Measurements from ENCODE around the gene NUDCD3.

Gene NUDCD3

GRCh38 chr7:44366986-44367385, 123.5 kb downstream of the NUDCD3 start:
- H3K4me3 ChIP-seq (ENCODE audit: low read length), result no peak overlapping the region
- no peak overlapping the region for H2AFZ ChIP-seq (ENCODE audit: low read length)
- peaks cover 8% of the 10 kb centered on the region for H3K4me1 ChIP-seq (ENCODE audit: low read length)
- H3F3A ChIP-seq (ENCODE audit: insufficient read depth, low read length), result no peaks in the 10 kb centered on the region
- no peaks in the 10 kb centered on the region for H4K20me1 ChIP-seq (ENCODE audit: insufficient read depth, low read length)
- no peaks in the 10 kb centered on the region for H3K36me3 ChIP-seq (replicated peaks; ENCODE audit: insufficient read depth, low read length)
- no peak overlapping the region for H3K4me2 ChIP-seq (ENCODE audit: low read depth, low read length)
- DNase-seq, result no peak
- H3K9me3 ChIP-seq (replicated peaks; ENCODE audit: insufficient read depth, low read length), result no peaks in the 10 kb centered on the region
- H3K27ac ChIP-seq (ENCODE audit: low read length), result no peak overlapping the region
- no peak overlapping the region for H3K9ac ChIP-seq (ENCODE audit: low read length)
- H3K9me2 ChIP-seq (replicated peaks; ENCODE audit: insufficient read depth, low read length), result no peaks in the 10 kb centered on the region
- no peak for TF ChIP-seq CTCF (IDR thresholded peaks at IDR 0.05; ENCODE audit: low read length)
- TF ChIP-seq EZH2phosphoT487 (IDR thresholded peaks at IDR 0.05; ENCODE audit: low read length), result no peak
- no peak for TF ChIP-seq EZH2 (optimal IDR thresholded peaks at IDR 0.05; ENCODE audit: low read depth, low read length)
- no peaks in the 10 kb centered on the region for H3K79me2 ChIP-seq (ENCODE audit: low read length)
- no peaks in the 10 kb centered on the region for H3K27me3 ChIP-seq (replicated peaks; ENCODE audit: insufficient read depth, low read length)

- no peaks in the 10 kb centered on the region for H3K79me2 ChIP-seq (ENCODE audit: low read length)
- H3K9ac ChIP-seq (ENCODE audit: low read length), result no peak overlapping the region
- no peaks in the 10 kb centered on the region for H4K20me1 ChIP-seq (ENCODE audit: insufficient read depth, low read length)
- H3K4me1 ChIP-seq (ENCODE audit: low read length), result no peaks in the 10 kb centered on the region
- H3K9me3 ChIP-seq (replicated peaks; ENCODE audit: insufficient read depth, low read length), result no peaks in the 10 kb centered on the region
- H3K27me3 ChIP-seq (replicated peaks; ENCODE audit: insufficient read depth, low read length), result no peaks in the 10 kb centered on the region
- H3K36me3 ChIP-seq (replicated peaks; ENCODE audit: insufficient read depth, low read length), result no peaks in the 10 kb centered on the region
- no peak for DNase-seq
- no peaks in the 10 kb centered on the region for H3K9me2 ChIP-seq (replicated peaks; ENCODE audit: insufficient read depth, low read length)
- H3F3A ChIP-seq (ENCODE audit: insufficient read depth, low read length), result no peaks in the 10 kb centered on the region
- no peak overlapping the region for H3K4me2 ChIP-seq (ENCODE audit: low read depth, low read length)
- no peak overlapping the region for H3K27ac ChIP-seq (ENCODE audit: low read length)
- no peak overlapping the region for H3K4me3 ChIP-seq (ENCODE audit: low read length)
- TF ChIP-seq EZH2phosphoT487 (IDR thresholded peaks at IDR 0.05; ENCODE audit: low read length), result no peak
- no peak for TF ChIP-seq EZH2 (optimal IDR thresholded peaks at IDR 0.05; ENCODE audit: low read depth, low read length)
- no peak for TF ChIP-seq CTCF (IDR thresholded peaks at IDR 0.05; ENCODE audit: low read length)
- no peak overlapping the region for H2AFZ ChIP-seq (ENCODE audit: low read length)
These were observed 136.8 kb downstream of the NUDCD3 start for GRCh38 chr7:44353668-44354067.

DNA sequence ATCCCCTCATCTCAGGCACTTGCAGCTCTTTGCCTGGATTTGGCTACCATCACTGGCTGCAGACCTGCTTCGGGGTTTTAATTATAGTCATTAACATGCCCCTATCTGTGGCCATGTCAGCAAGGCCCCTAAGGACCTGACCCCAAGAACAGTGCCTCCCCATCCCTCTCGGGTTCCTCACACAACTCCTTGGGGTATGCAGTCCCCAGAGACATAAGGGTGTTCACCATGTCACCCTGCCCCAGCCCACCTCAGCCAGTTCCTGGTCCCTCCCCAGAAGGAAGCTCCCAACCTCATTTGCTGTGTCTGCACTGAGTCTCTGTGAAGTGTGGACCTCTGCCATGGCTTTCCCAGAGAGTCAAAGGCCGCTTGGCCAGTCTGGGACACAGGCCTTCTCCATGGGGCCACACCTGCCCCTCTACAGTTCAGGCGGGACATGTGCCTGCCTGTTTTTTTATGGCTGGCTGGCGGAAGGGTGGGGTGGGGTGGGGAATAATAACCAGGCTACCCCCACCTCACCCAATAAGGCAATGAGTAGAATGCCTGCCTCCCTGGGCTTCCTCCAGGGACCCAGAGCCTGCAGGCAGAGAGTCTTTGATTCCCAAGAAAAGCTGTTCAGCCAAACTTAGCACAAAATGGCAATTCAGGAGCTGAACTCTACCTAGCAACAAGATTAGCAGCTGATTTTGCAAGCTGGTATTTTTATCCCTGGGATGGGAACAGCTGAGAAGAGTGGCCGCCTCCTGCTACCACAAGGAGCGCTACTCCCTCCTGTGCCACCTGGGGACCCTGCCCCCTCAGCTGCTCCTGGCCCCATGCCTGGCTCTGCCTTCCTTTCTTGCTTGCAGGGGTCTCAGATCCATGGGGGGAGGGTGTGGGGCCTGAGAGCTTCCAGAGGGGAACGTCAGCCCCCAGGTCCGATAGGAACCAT, 141.3 kb downstream of the NUDCD3 start:
- no peak overlapping the region for H2AFZ ChIP-seq (ENCODE audit: low read length)
- H3K79me2 ChIP-seq (ENCODE audit: low read length), result no peaks in the 10 kb centered on the region

More for the DNA sequence above, 141.3 kb downstream of the NUDCD3 start:
- DNase-seq, result no peak
- H3K27me3 ChIP-seq (replicated peaks; ENCODE audit: insufficient read depth, low read length), result no peaks in the 10 kb centered on the region
- H3K4me3 ChIP-seq (ENCODE audit: low read length), result no peak overlapping the region
- H3K27ac ChIP-seq (ENCODE audit: low read length), result no peak overlapping the region
- H4K20me1 ChIP-seq (ENCODE audit: insufficient read depth, low read length), result no peaks in the 10 kb centered on the region
- H3K4me1 ChIP-seq (ENCODE audit: low read length), result no peaks in the 10 kb centered on the region
- no peaks in the 10 kb centered on the region for H3K9me3 ChIP-seq (replicated peaks; ENCODE audit: insufficient read depth, low read length)
- TF ChIP-seq EZH2 (optimal IDR thresholded peaks at IDR 0.05; ENCODE audit: low read depth, low read length) (no peak), CTCF (IDR thresholded peaks at IDR 0.05; ENCODE audit: low read length) (no peak), EZH2phosphoT487 (IDR thresholded peaks at IDR 0.05; ENCODE audit: low read length) (no peak)
- no peak overlapping the region for H3K4me2 ChIP-seq (ENCODE audit: low read depth, low read length)
- H3K36me3 ChIP-seq (replicated peaks; ENCODE audit: insufficient read depth, low read length), result no peaks in the 10 kb centered on the region
- no peak overlapping the region for H3K9ac ChIP-seq (ENCODE audit: low read length)
- H3F3A ChIP-seq (ENCODE audit: insufficient read depth, low read length), result no peaks in the 10 kb centered on the region
- no peaks in the 10 kb centered on the region for H3K9me2 ChIP-seq (replicated peaks; ENCODE audit: insufficient read depth, low read length)

All from MM.1S (cell line).